Stromal cell of bone marrow (primary cell): Measurements from ENCODE around the gene TSLP.
A peak's percentile ranks its signal among the peaks of the same experiment; 100 is the strongest.

Source experiments
- DNase-seq: peaks from one replicate; pipeline ENCODE4 v3.0.0-alpha.2; 2012; ENCODE audit warnings: low read depth

TSLP gene

GRCh38 chr5:111099058-111099778 lies 27.7 kb downstream of the TSLP start:
- peak; percentile 15 for DNase-seq

- DNase-seq: no peak
Observed at GRCh38 chr5:111106320-111106948, 34.9 kb downstream of the TSLP start.

GRCh38 chr5:111107371-111107770 lies 35.9 kb downstream of the TSLP start:
- DNase-seq: no peak

- no peak for DNase-seq
Observed at GRCh38 chr5:111111956-111112355, 40.4 kb downstream of the TSLP start.

- no peak for DNase-seq
Observed at GRCh38 chr5:111113678-111114077, 42.2 kb downstream of the TSLP start.

GRCh38 chr5:111115229-111115628 lies 43.7 kb downstream of the TSLP start:
- no peak for DNase-seq

GRCh38 chr5:111116550-111116949 lies 45.0 kb downstream of the TSLP start:
- DNase-seq: no peak

GRCh38 chr5:111117136-111117535 lies 45.6 kb downstream of the TSLP start:
- DNase-seq: no peak

GRCh38 chr5:111119221-111119620 lies 47.7 kb downstream of the TSLP start:
- DNase-seq: no peak

- DNase-seq: no peak
Observed at GRCh38 chr5:111119856-111120255, 48.3 kb downstream of the TSLP start.

GRCh38 chr5:111120911-111121310 lies 49.4 kb downstream of the TSLP start:
- DNase-seq: no peak

GRCh38 chr5:111121926-111122325 lies 50.4 kb downstream of the TSLP start:
- DNase-seq: no peak

GRCh38 chr5:111122398-111122797 lies 50.9 kb downstream of the TSLP start:
- DNase-seq: no peak

- DNase-seq: no peak
Observed at GRCh38 chr5:111124793-111125192, 53.3 kb downstream of the TSLP start.

GRCh38 chr5:111126896-111127295 lies 55.4 kb downstream of the TSLP start:
- DNase-seq: no peak
